HPDE6-E6E7 (cell line): ENCODE results near the gene NPB.
A peak's percentile ranks its signal among the peaks of the same experiment; 100 is the strongest.
"Not testable (repeated sequence)": the region's sequence is repeated elsewhere in the genome, so short reads cannot be mapped to it uniquely, and the experiment has no call there.

Experiments
- DNase-seq: peaks from one replicate; pipeline ENCODE4 v3.0.0; 2011; ENCODE audit warnings: missing footprints; ENCODE audit errors: extremely low spot score

Gene NPB

GRCh38 chr17:81911969-81912368 lies 9.9 kb downstream of the NPB start:
- no peak for DNase-seq

GRCh38 chr17:81912441-81913309 lies 10.6 kb downstream of the NPB start:
- peak; percentile 77 for DNase-seq

- DNase-seq = no peak
Measured at GRCh38 chr17:81913394-81914102, 11.5 kb downstream of the NPB start.

GRCh38 chr17:81914103-81914850 lies 12.2 kb downstream of the NPB start:
- no peak for DNase-seq

- DNase-seq = no peak
Measured at GRCh38 chr17:81915331-81915730, 13.3 kb downstream of the NPB start.

- DNase-seq = peak; percentile 85
Measured at GRCh38 chr17:81916234-81917001, 14.4 kb downstream of the NPB start.

- DNase-seq = peak; percentile 78
Measured at GRCh38 chr17:81917565-81918332, 15.7 kb downstream of the NPB start, which contains the start of gene SIRT7. Gene SIRT7, minus strand, starts transcription at chr17:81918176. Its CDS starts 45 bp downstream, at chr17:81918131.

GRCh38 chr17:81918333-81918669 lies 16.3 kb downstream of the NPB start:
- not testable (repeated sequence) for DNase-seq

GRCh38 chr17:81918832-81919545 lies 17.0 kb downstream of the NPB start:
- no peak for DNase-seq

- no peak for DNase-seq
Measured at GRCh38 chr17:81920612-81921536, 18.8 kb downstream of the NPB start.

GRCh38 chr17:81921537-81921862 lies 19.5 kb downstream of the NPB start:
- no peak for DNase-seq

- no peak for DNase-seq
Measured at GRCh38 chr17:81921996-81922565, 20.0 kb downstream of the NPB start.

GRCh38 chr17:81922566-81923301 lies 20.7 kb downstream of the NPB start:
- no peak for DNase-seq

GRCh38 chr17:81923302-81924260 lies 21.5 kb downstream of the NPB start:
- peak; percentile 77 for DNase-seq

- no peak for DNase-seq
Measured at GRCh38 chr17:81924557-81925532, 22.8 kb downstream of the NPB start.
